Nephron (organoid): Measurements from ENCODE around the gene RFX2.
"Not testable (repeated sequence)": the region's sequence is repeated elsewhere in the genome, so short reads cannot be mapped to it uniquely, and the experiment has no call there.

ENCODE experiments used
- H3K27ac Mint-ChIP-seq, 3 experiments: 2 replicates each; pipeline ENCODE4 v1.8.0; 2020; ENCODE audit warnings: mixed read lengths in 3 of 3, mild to moderate bottlenecking in 2 of 3, moderate library complexity in 1 of 3
- H3K27me3 Mint-ChIP-seq: 2 replicates; pipeline ENCODE4 v1.8.0; 2021; ENCODE audit warnings: low read depth, mild to moderate bottlenecking, moderate library complexity, mixed read lengths
- H3K36me3 Mint-ChIP-seq: 2 replicates; pipeline ENCODE4 v1.8.0; 2020; ENCODE audit warnings: low read depth, mixed read lengths
- H3K4me1 Mint-ChIP-seq: 2 replicates; pipeline ENCODE4 v1.8.0; 2020; ENCODE audit warnings: mixed read lengths
- H3K4me3 Mint-ChIP-seq, 3 experiments: 2 replicates each; pipeline ENCODE4 v1.8.0; 2020; ENCODE audit warnings: mild to moderate bottlenecking in 3 of 3, mixed read lengths in 3 of 3, moderate library complexity in 2 of 3
- H3K9me3 Mint-ChIP-seq: 2 replicates; pipeline ENCODE4 v1.8.0; 2020; ENCODE audit warnings: mixed read lengths
- CTCF ChIP-seq, 3 experiments: fragments of 200-600 bp; sonication (generic); IDR thresholded peaks; one replicate each; pipeline ENCODE4 v1.5.0; 2021; ENCODE audit warnings: antibody characterized with exemption in 3 of 3; ENCODE audit not compliant: unreplicated experiment in 3 of 3

Gene RFX2

GRCh38 chr19:6010107-6010506 is 100.2 kb downstream of the RFX2 start:
- no peaks in the 10 kb centered on the region for H3K27me3 Mint-ChIP-seq
- H3K27ac Mint-ChIP-seq, result no peak overlapping the region
- H3K36me3 Mint-ChIP-seq, result peaks cover 9% of the 10 kb centered on the region
- TF ChIP-seq CTCF (IDR thresholded peaks at IDR 0.05; ENCODE audit: unreplicated experiment in 3 of 3), result no peak
- no peak overlapping the region for H3K4me3 Mint-ChIP-seq
- H3K9me3 Mint-ChIP-seq, result no peaks in the 10 kb centered on the region
- no peaks in the 10 kb centered on the region for H3K4me1 Mint-ChIP-seq

- Mint-ChIP-seq H3K4me1 (no peaks in the 10 kb centered on the region), H3K36me3 (peaks cover 12% of the 10 kb centered on the region), H3K4me3 (no peak overlapping the region), H3K27me3 (no peaks in the 10 kb centered on the region), H3K9me3 (no peaks in the 10 kb centered on the region), H3K27ac (no peak overlapping the region)
- TF ChIP-seq CTCF (IDR thresholded peaks at IDR 0.05; ENCODE audit: unreplicated experiment in 3 of 3), result no peak
Observed at GRCh38 chr19:6007866-6008265, 102.4 kb downstream of the RFX2 start.

GRCh38 chr19:6006896-6007295 is 103.4 kb downstream of the RFX2 start:
- Mint-ChIP-seq H3K9me3 (no peaks in the 10 kb centered on the region), H3K4me3 (no peak overlapping the region), H3K4me1 (no peaks in the 10 kb centered on the region), H3K36me3 (peaks cover 16% of the 10 kb centered on the region), H3K27ac (no peak overlapping the region), H3K27me3 (no peaks in the 10 kb centered on the region)
- TF ChIP-seq CTCF (IDR thresholded peaks at IDR 0.05; ENCODE audit: unreplicated experiment in 3 of 3), result no peak

- not testable (repeated sequence) for H3K9me3 Mint-ChIP-seq, H3K27me3 Mint-ChIP-seq, H3K27ac Mint-ChIP-seq, H3K4me1 Mint-ChIP-seq, H3K4me3 Mint-ChIP-seq
- peaks cover 18% of the 10 kb centered on the region for H3K36me3 Mint-ChIP-seq
Observed at GRCh38 chr19:6006070-6006446, 104.2 kb downstream of the RFX2 start.

- no peak for TF ChIP-seq CTCF (IDR thresholded peaks at IDR 0.05; ENCODE audit: unreplicated experiment in 3 of 3)
- no peaks in the 10 kb centered on the region for H3K27me3 Mint-ChIP-seq
- H3K4me1 Mint-ChIP-seq, result no peaks in the 10 kb centered on the region
- peaks cover 23% of the 10 kb centered on the region for H3K36me3 Mint-ChIP-seq
- H3K4me3 Mint-ChIP-seq, result no peak overlapping the region
- no peak overlapping the region for H3K27ac Mint-ChIP-seq
- H3K9me3 Mint-ChIP-seq, result no peaks in the 10 kb centered on the region
Observed at GRCh38 chr19:6005321-6006069, 104.8 kb downstream of the RFX2 start.

GRCh38 chr19:6003976-6004375 is 106.3 kb downstream of the RFX2 start:
- Mint-ChIP-seq H3K27me3 (no peaks in the 10 kb centered on the region), H3K9me3 (peaks cover 3% of the 10 kb centered on the region), H3K4me1 (no peaks in the 10 kb centered on the region), H3K4me3 (no peak overlapping the region), H3K27ac (no peak overlapping the region), H3K36me3 (peaks cover 32% of the 10 kb centered on the region)
- TF ChIP-seq CTCF (IDR thresholded peaks at IDR 0.05; ENCODE audit: unreplicated experiment in 3 of 3), result no peak
